OCI-LY3 (cell line): ENCODE results near the gene CREB3L1.

ENCODE experiments used
- H2AFZ ChIP-seq: fragments of 200-600, 300-600 bp; shearing (Covaris generic); 2 replicates; pipeline ENCODE4 v1.6.0; 2014; ENCODE audit warnings: antibody characterized with exemption, low read depth, low read length
- H3K27ac ChIP-seq: fragments of 200-600, 300-600 bp; sonication (generic); 2 replicates; pipeline ENCODE4 v1.5.1; 2014; ENCODE audit warnings: mild to moderate bottlenecking, low read length, moderate library complexity, mixed read lengths
- H3K27me3 ChIP-seq: fragments of 200-600, 300-600 bp; sonication (generic); 2 replicates; pipeline ENCODE4 v1.6.1; 2014; ENCODE audit warnings: low read depth, low read length, mixed read lengths
- H3K36me3 ChIP-seq: fragments of 200-600, 300-600 bp; sonication (generic); replicated peaks from 2 replicates; pipeline ENCODE3; 2014; ENCODE audit warnings: low read depth, low read length, mixed read lengths
- H3K4me1 ChIP-seq: fragments of 300-600, 200-600 bp; sonication (generic); 2 replicates; pipeline ENCODE4 v1.6.1; 2014; ENCODE audit warnings: low read length, mixed read lengths
- H3K4me2 ChIP-seq: fragments of 200-600, 300-600 bp; sonication (generic); 2 replicates; pipeline ENCODE4 v1.6.1; 2014; ENCODE audit warnings: low read length, mixed read lengths
- H3K4me3 ChIP-seq: fragments of 300-600, 200-600 bp; sonication (generic); 2 replicates; pipeline ENCODE4 v1.5.1; 2014; ENCODE audit warnings: antibody characterized with exemption, mild to moderate bottlenecking, low read length, moderate library complexity
- H3K79me2 ChIP-seq: fragments of 300-600, 200-600 bp; shearing (Covaris generic); 2 replicates; pipeline ENCODE4 v1.6.1; 2014; ENCODE audit warnings: mild to moderate bottlenecking, low read length, mixed read lengths
- H3K9ac ChIP-seq: fragments of 300-600, 200-600 bp; shearing (Covaris generic); 2 replicates; pipeline ENCODE4 v1.6.0; 2014; ENCODE audit warnings: mild to moderate bottlenecking, low read length, moderate library complexity
- H3K9me3 ChIP-seq: fragments of 200-600, 300-600 bp; shearing (Covaris generic); 2 replicates; pipeline ENCODE4 v1.6.1; 2014; ENCODE audit warnings: low read length, mixed read lengths; ENCODE audit not compliant: insufficient read depth
- H4K20me1 ChIP-seq: fragments of 200-600, 300-600 bp; sonication (generic); 2 replicates; pipeline ENCODE4 v1.6.1; 2016; ENCODE audit warnings: low read length, mixed read lengths; ENCODE audit not compliant: insufficient read depth
- EZH2phosphoT487 ChIP-seq: fragments of 200-600 bp; shearing (Covaris generic); IDR thresholded peaks from 2 replicates; pipeline ENCODE4 v1.6.1; 2018; ENCODE audit warnings: antibody characterized with exemption, mixed run types, low read depth
- TF ChIP-seq, protein P1 (sequence below): fragments of 200-600, 300-600 bp; sonication (generic); IDR thresholded peaks from 2 replicates; pipeline ENCODE4 v1.5.1; 2014; ENCODE audit warnings: antibody characterized with exemption, low read length, low read depth

Gene CREB3L1

DNA sequence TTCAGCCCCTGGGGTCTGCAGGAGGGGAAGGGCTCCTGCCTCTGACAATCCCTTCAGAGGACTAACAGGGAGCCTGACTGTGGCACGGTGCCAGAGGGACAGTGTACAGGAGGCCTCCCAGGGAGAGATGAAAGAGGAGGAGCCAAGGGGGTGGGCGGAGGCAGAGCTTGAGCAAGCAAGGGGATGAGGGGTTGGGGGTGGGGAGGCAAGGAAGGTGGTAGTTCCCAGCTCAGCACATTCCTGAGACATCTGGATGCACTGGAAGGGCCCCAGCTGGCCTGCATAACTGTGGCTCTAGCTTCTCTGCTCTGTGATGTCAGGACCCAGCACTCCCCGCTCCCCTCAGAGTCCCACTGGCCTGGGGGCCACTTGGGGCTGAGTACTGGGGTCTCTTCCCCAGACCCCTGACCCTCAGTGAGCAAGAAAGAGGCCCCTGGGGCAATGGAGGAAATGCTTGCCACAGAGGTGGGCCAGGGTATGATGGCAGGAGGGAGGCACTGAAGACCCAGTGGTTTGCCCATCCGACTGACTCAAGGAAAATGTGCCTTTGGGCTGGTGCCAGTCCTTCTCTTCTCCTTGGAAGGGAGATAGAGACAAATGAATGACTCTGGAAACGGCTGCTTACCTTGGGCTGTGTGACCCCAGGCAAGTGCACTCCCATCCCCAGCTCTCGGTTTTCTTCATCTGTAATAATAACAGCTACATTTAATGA is 13.3 kb downstream of the CREB3L1 start:
- Histone ChIP-seq H3K4me3 (no peak overlapping the region), H3K4me1 (peaks cover 15% of the 10 kb centered on the region), H4K20me1 (no peaks in the 10 kb centered on the region), H3K79me2 (no peaks in the 10 kb centered on the region), H3K4me2 (no peak overlapping the region), H2AFZ (no peak overlapping the region), H3K9ac (no peak overlapping the region), H3K27me3 (0 out of 2 replicates have a peak, but pooled peaks cover 5% of the 10 kb centered on the region), H3K36me3 (no peaks in the 10 kb centered on the region), H3K9me3 (no peaks in the 10 kb centered on the region), H3K27ac (no peak overlapping the region)
- TF ChIP-seq EZH2phosphoT487: no peak
- TF ChIP-seq, protein P1, sequence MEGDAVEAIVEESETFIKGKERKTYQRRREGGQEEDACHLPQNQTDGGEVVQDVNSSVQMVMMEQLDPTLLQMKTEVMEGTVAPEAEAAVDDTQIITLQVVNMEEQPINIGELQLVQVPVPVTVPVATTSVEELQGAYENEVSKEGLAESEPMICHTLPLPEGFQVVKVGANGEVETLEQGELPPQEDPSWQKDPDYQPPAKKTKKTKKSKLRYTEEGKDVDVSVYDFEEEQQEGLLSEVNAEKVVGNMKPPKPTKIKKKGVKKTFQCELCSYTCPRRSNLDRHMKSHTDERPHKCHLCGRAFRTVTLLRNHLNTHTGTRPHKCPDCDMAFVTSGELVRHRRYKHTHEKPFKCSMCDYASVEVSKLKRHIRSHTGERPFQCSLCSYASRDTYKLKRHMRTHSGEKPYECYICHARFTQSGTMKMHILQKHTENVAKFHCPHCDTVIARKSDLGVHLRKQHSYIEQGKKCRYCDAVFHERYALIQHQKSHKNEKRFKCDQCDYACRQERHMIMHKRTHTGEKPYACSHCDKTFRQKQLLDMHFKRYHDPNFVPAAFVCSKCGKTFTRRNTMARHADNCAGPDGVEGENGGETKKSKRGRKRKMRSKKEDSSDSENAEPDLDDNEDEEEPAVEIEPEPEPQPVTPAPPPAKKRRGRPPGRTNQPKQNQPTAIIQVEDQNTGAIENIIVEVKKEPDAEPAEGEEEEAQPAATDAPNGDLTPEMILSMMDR: no peak

DNA sequence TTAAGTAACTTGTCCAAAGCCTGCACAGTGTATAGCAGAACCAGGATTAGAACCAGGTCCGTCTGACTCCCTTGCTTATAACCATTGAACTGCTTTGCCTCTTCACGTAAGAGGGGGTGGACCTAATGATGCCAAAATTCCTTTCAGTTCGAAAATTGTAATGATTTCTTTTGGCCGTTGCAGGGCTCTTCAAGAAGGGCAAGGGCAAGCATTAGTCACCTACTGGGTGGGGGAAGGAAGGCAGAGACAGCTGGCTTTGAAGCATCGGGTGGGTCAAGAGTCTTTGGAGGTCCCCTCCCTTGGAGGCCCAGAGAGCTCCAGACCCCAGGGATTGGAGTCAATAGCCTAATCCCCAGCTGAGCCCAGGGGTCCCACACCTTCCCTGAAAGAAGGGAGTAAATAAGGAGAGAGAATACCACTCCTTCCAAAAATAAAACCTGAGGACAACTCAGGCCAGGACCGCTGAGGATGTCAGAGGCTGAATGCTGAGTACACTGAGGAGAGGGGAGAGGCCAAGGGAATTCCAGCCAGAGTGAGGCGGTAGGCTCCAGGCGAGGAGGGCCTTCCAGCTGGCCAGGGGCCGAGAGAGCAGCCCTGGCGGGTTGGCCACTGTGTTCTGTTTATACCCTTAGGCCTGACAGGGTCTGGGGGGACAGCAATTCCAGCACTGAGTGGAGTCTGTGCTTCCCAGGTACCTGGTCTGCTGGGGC is 14.1 kb downstream of the CREB3L1 start:
- no peak overlapping the region for H3K9ac ChIP-seq

DNA sequence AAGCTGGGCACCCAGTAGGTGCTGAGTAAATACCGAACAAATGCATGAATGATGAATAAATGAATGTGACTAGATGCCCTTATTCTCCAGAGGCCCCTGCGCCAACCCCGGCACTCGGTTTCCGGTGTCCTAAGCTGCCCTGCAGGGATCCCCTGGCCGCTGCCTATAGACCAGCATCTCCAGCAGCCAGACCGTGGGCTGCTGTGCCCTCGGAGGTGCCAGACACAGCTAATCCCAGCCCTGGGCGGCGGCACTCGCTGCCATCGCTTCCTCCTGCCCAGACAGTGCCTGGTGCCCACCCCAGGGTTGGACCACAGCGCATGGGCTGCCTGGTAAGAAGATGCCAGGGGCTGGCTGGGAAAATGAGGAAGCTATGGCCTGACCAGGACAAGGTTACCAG is 15.6 kb downstream of the CREB3L1 start:
- Histone ChIP-seq H3K36me3 (no peaks in the 10 kb centered on the region), H3K9ac (no peak overlapping the region), H3K27ac (no peak overlapping the region), H3K4me1 (no peaks in the 10 kb centered on the region), H3K4me3 (no peak overlapping the region), H3K9me3 (no peaks in the 10 kb centered on the region), H4K20me1 (no peaks in the 10 kb centered on the region), H3K27me3 (0 out of 2 replicates have a peak, but pooled peaks cover 5% of the 10 kb centered on the region), H3K79me2 (no peaks in the 10 kb centered on the region), H2AFZ (no peak overlapping the region), H3K4me2 (no peak overlapping the region)
- TF ChIP-seq, protein P1: no peak
- TF ChIP-seq EZH2phosphoT487: no peak

More for the DNA sequence above, 14.1 kb downstream of the CREB3L1 start:
- H3K79me2 ChIP-seq: no peaks in the 10 kb centered on the region
- H3K9me3 ChIP-seq: no peaks in the 10 kb centered on the region
- no peak for TF ChIP-seq EZH2phosphoT487
- TF ChIP-seq, protein P1: no peak
- no peaks in the 10 kb centered on the region for H3K36me3 ChIP-seq
- no peak overlapping the region for H3K27ac ChIP-seq
- no peak overlapping the region for H3K4me3 ChIP-seq
- peaks cover 11% of the 10 kb centered on the region for H3K4me1 ChIP-seq
- H3K27me3 ChIP-seq: 0 out of 2 replicates have a peak, but pooled peaks cover 5% of the 10 kb centered on the region
- no peak overlapping the region for H3K4me2 ChIP-seq
- no peak overlapping the region for H2AFZ ChIP-seq
- H4K20me1 ChIP-seq: no peaks in the 10 kb centered on the region

DNA sequence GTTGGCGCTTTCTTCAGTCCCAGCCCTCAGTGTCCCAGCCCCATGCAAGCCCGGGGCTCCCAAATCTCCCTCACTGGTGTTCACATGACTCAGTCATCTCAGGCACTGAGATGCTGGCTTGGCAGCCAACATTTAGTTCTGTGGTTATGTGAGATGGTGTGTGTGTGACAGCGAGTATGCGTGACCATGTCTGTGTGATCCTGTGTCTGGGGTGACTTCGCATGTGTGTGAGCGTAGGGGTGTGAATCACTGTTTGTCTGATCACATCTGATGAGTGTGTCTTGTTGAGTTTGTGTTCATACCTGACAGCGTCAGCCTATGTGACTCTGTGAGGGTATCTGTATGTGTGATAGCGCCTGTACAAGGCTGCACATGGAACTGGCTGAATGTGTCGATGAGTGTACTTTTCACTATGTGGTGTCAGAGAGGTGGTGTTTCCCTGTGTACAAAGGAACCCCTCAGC is 16.2 kb downstream of the CREB3L1 start:
- no peak overlapping the region for H3K4me3 ChIP-seq
- H3K27me3 ChIP-seq: 0 out of 2 replicates have a peak, but pooled peaks cover 5% of the 10 kb centered on the region
- H3K36me3 ChIP-seq: no peaks in the 10 kb centered on the region
- H3K4me2 ChIP-seq: no peak overlapping the region
- H3K4me1 ChIP-seq: peaks cover under 1% of the 10 kb centered on the region; the same call in 1 of the 2 replicates
- H3K79me2 ChIP-seq: no peaks in the 10 kb centered on the region
- H3K9me3 ChIP-seq: no peaks in the 10 kb centered on the region
- no peak overlapping the region for H3K9ac ChIP-seq
- H4K20me1 ChIP-seq: no peaks in the 10 kb centered on the region
- TF ChIP-seq, protein P1: no peak
- TF ChIP-seq EZH2phosphoT487: no peak
- H3K27ac ChIP-seq: no peak overlapping the region
- H2AFZ ChIP-seq: no peak overlapping the region
